ENCODE results near the gene NRG3.

Gene NRG3

DNA sequence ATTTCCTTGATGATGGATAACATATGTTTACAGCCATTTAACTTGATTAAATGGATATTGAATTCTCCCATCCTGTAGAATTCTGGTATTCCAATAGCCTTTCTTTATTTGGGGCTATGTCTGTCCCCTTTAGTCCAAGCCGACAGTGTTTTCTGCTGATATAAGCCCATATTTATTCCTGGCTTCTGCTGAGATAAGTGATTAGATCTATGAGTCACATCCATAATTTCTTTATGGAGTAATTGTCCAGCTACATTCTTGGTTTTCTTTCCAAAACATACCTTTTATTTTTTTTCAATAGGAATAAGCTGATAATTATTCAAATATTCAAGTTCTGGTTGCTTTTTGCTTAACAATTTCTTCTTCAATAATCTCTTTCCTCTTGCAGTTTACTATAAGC is 106.7 kb downstream of the NRG3 start (continued):
- TF ChIP-seq AEBP2 (tag by site-specific recombination; IDR thresholded peaks at IDR 0.05; ENCODE audit: borderline replicate concordance) (no peak), ZNF664 (tag by site-specific recombination; IDR thresholded peaks at IDR 0.05) (no peak), ZNF354C (tag by site-specific recombination; IDR thresholded peaks at IDR 0.05; ENCODE audit: borderline replicate concordance, low read depth) (no peak), ZNF133 (tag by site-specific recombination; IDR thresholded peaks at IDR 0.05) (no peak), HIC1 (tag by site-specific recombination; IDR thresholded peaks at IDR 0.05) (no peak)
- TF ChIP-seq, protein P1, sequence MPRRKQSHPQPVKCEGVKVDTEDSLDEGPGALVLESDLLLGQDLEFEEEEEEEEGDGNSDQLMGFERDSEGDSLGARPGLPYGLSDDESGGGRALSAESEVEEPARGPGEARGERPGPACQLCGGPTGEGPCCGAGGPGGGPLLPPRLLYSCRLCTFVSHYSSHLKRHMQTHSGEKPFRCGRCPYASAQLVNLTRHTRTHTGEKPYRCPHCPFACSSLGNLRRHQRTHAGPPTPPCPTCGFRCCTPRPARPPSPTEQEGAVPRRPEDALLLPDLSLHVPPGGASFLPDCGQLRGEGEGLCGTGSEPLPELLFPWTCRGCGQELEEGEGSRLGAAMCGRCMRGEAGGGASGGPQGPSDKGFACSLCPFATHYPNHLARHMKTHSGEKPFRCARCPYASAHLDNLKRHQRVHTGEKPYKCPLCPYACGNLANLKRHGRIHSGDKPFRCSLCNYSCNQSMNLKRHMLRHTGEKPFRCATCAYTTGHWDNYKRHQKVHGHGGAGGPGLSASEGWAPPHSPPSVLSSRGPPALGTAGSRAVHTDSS (tag by site-specific recombination; IDR thresholded peaks at IDR 0.05): no peak
- TF ChIP-seq, protein P2, sequence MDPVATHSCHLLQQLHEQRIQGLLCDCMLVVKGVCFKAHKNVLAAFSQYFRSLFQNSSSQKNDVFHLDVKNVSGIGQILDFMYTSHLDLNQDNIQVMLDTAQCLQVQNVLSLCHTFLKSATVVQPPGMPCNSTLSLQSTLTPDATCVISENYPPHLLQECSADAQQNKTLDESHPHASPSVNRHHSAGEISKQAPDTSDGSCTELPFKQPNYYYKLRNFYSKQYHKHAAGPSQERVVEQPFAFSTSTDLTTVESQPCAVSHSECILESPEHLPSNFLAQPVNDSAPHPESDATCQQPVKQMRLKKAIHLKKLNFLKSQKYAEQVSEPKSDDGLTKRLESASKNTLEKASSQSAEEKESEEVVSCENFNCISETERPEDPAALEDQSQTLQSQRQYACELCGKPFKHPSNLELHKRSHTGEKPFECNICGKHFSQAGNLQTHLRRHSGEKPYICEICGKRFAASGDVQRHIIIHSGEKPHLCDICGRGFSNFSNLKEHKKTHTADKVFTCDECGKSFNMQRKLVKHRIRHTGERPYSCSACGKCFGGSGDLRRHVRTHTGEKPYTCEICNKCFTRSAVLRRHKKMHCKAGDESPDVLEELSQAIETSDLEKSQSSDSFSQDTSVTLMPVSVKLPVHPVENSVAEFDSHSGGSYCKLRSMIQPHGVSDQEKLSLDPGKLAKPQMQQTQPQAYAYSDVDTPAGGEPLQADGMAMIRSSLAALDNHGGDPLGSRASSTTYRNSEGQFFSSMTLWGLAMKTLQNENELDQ (tag by site-specific recombination; IDR thresholded peaks at IDR 0.05; ENCODE audit: low read depth): no peak

DNA sequence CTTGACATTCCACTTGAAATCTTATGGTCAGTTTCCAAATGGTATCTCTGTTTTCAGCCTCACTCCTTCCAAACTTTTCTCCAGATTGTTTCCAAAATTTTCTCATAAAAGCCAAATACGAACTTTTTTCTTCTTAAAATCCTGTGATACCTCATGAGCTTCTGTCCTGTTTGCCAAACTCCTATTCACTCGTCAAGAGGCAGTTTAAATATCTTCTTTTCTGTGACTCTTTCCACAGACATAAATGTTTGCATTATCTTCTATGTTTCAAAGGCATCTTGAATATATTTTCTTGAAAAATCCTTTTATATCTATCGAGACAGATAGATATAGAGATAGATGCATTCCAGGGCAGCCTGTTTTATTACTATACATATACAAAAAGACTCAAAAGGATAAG is 109.4 kb downstream of the NRG3 start:
- Histone ChIP-seq H3K4me3 (ENCODE audit: low read depth, low read length) (no peak overlapping the region), H3K9me3 (ENCODE audit: control insufficient read depth, insufficient read depth, low read depth, low read length) (no peaks in the 10 kb centered on the region), H3K4me1 (ENCODE audit: control insufficient read depth, insufficient read depth, low read length) (no peaks in the 10 kb centered on the region; the same call in 1 of the 2 replicates), H3K27ac (ENCODE audit: extremely low read depth, low read depth, low read length) (no peak overlapping the region), H3K36me3 (ENCODE audit: control insufficient read depth in 2 of 2, insufficient read depth in 1 of 2, low read length in 2 of 2) (no peaks in the 10 kb centered on the region)
- ChIA-PET CTCF (no interaction called here), POLR2A (no interaction called here)
- TF ChIP-seq ZFP69B (tag by site-specific recombination; IDR thresholded peaks at IDR 0.05) (no peak), ZNF776 (tag by site-specific recombination; IDR thresholded peaks at IDR 0.05; ENCODE audit: borderline replicate concordance) (no peak), ZNF639 (tag by site-specific recombination; IDR thresholded peaks at IDR 0.05) (no peak), GLI2 (tag by site-specific recombination; IDR thresholded peaks at IDR 0.05; ENCODE audit: borderline replicate concordance, low read depth) (no peak), REST (tag by site-specific recombination; IDR thresholded peaks at IDR 0.05) (no peak), HOXA7 (CRISPR knock-in tag; IDR thresholded peaks at IDR 0.05; ENCODE audit: borderline replicate concordance) (no peak), ZNF701 (tag by site-specific recombination; IDR thresholded peaks at IDR 0.05) (no peak), KLF17 (tag by site-specific recombination; IDR thresholded peaks at IDR 0.05) (no peak), SETDB1 (IDR thresholded peaks at IDR 0.05; ENCODE audit: insufficient read length, low read length) (no peak), ZNF404 (tag by site-specific recombination; IDR thresholded peaks at IDR 0.05) (no peak), ZIC2 (tag by site-specific recombination; IDR thresholded peaks at IDR 0.05) (no peak), ZNF501 (tag by site-specific recombination; IDR thresholded peaks at IDR 0.05) (no peak), ZFP3 (tag by site-specific recombination; IDR thresholded peaks at IDR 0.05; ENCODE audit: low read depth) (no peak), OSR2 (tag by site-specific recombination; IDR thresholded peaks at IDR 0.05) (no peak)
- TF ChIP-seq, protein P3, sequence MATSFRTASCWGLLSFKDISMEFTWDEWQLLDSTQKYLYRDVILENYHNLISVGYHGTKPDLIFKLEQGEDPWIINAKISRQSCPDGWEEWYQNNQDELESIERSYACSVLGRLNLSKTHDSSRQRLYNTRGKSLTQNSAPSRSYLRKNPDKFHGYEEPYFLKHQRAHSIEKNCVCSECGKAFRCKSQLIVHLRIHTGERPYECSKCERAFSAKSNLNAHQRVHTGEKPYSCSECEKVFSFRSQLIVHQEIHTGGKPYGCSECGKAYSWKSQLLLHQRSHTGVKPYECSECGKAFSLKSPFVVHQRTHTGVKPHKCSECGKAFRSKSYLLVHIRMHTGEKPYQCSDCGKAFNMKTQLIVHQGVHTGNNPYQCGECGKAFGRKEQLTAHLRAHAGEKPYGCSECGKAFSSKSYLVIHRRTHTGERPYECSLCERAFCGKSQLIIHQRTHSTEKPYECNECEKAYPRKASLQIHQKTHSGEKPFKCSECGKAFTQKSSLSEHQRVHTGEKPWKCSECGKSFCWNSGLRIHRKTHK (tag by site-specific recombination; IDR thresholded peaks at IDR 0.05): no peak

Measured in HEK293 (cell line).